ENCODE data around the gene PXMP2.
"Not testable (repeated sequence)": the region's sequence is repeated elsewhere in the genome, so short reads cannot be mapped to it uniquely, and the experiment has no call there.

Gene PXMP2

GRCh38 chr12:132660996-132661395, 26.4 kb upstream of the PXMP2 start:
- no peak for DNase-seq

- no peak for DNase-seq
These were observed 25.4 kb upstream of the PXMP2 start for GRCh38 chr12:132661972-132662371.

- no peak for DNase-seq
These were observed 24.3 kb upstream of the PXMP2 start for GRCh38 chr12:132662901-132663755.

- DNase-seq, result no peak
These were observed 22.9 kb upstream of the PXMP2 start for GRCh38 chr12:132664206-132665148.

- no peak for DNase-seq
These were observed 22.3 kb upstream of the PXMP2 start for GRCh38 chr12:132665149-132665491.

GRCh38 chr12:132665794-132666193, 21.6 kb upstream of the PXMP2 start:
- DNase-seq, result no peak

GRCh38 chr12:132668191-132669088, 18.9 kb upstream of the PXMP2 start:
- no peak for DNase-seq

- no peak for DNase-seq
These were observed 18.1 kb upstream of the PXMP2 start for GRCh38 chr12:132669166-132669879.

GRCh38 chr12:132672116-132672515, 15.3 kb upstream of the PXMP2 start:
- no peak for DNase-seq

GRCh38 chr12:132672678-132673077, 14.7 kb upstream of the PXMP2 start:
- no peak for DNase-seq

- DNase-seq, result no peak
These were observed 13.9 kb upstream of the PXMP2 start for GRCh38 chr12:132673288-132674179.

GRCh38 chr12:132674561-132674960, 12.8 kb upstream of the PXMP2 start:
- no peak for DNase-seq

- no peak for DNase-seq
These were observed 11.5 kb upstream of the PXMP2 start for GRCh38 chr12:132675757-132676432.

GRCh38 chr12:132677492-132677891, 9.9 kb upstream of the PXMP2 start:
- no peak for DNase-seq

- no peak for DNase-seq
These were observed 2.0 kb upstream of the PXMP2 start for GRCh38 chr12:132685400-132685799.

GRCh38 chr12:132686825-132687210, 569 bp upstream of the PXMP2 start:
- no peak for DNase-seq

- DNase-seq, result no peak
These were observed 1.8 kb downstream of the PXMP2 start for GRCh38 chr12:132689227-132689626.

GRCh38 chr12:132690112-132690511, 2.7 kb downstream of the PXMP2 start:
- no peak for DNase-seq

GRCh38 chr12:132692030-132692429, 4.6 kb downstream of the PXMP2 start:
- DNase-seq, result not testable (repeated sequence)

GRCh38 chr12:132694888-132695287, 7.5 kb downstream of the PXMP2 start:
- not testable (repeated sequence) for DNase-seq
